Mesothelial cell of epicardium (in vitro differentiated cells): ENCODE measurements around the gene SNRPA. TPM values are rescaled to one million over a fixed set of nuclear protein-coding genes. Genes with fewer than 3 reads are reported as not detected.

ENCODE experiments used
- DNase-seq, 2 experiments: peaks; one replicate each; pipeline ENCODE4 v3.0.0; 2021; ENCODE audit warnings: low spot score in 2 of 2; ENCODE audit not compliant: unreplicated experiment in 2 of 2
- H3K27ac Mint-ChIP-seq: 2 replicates; pipeline ENCODE4 v1.8.0; 2021; ENCODE audit warnings: mixed read lengths
- H3K27me3 Mint-ChIP-seq: 2 replicates; pipeline ENCODE4 v1.8.0; 2021; ENCODE audit warnings: low read depth, mixed read lengths
- H3K36me3 Mint-ChIP-seq: 2 replicates; pipeline ENCODE4 v1.8.0; 2021; ENCODE audit warnings: mixed read lengths
- H3K4me1 Mint-ChIP-seq: 2 replicates; pipeline ENCODE4 v1.8.0; 2021; ENCODE audit warnings: mixed read lengths
- H3K4me3 Mint-ChIP-seq: 2 replicates; pipeline ENCODE4 v1.8.0; 2021; ENCODE audit warnings: mild to moderate bottlenecking, moderate library complexity, mixed read lengths
- H3K9me3 Mint-ChIP-seq: 2 replicates; pipeline ENCODE4 v1.8.0; 2021; ENCODE audit warnings: mixed read lengths
- total RNA-seq: library from RNA; stranded (reverse); gene quantifications from 3 replicates; pipeline ENCODE4 v1.2.1, GENCODE V29; 2021
- TF ChIP-seq, protein P1 (sequence below): fragments of 200-600 bp; sonication (generic); IDR thresholded peaks from one replicate; pipeline ENCODE4 v1.5.0; 2021; ENCODE audit warnings: antibody characterized with exemption; ENCODE audit not compliant: unreplicated experiment

SNRPA gene
- total RNA-seq, 1 donor from 2014 or later = 109 TPM

DNA sequence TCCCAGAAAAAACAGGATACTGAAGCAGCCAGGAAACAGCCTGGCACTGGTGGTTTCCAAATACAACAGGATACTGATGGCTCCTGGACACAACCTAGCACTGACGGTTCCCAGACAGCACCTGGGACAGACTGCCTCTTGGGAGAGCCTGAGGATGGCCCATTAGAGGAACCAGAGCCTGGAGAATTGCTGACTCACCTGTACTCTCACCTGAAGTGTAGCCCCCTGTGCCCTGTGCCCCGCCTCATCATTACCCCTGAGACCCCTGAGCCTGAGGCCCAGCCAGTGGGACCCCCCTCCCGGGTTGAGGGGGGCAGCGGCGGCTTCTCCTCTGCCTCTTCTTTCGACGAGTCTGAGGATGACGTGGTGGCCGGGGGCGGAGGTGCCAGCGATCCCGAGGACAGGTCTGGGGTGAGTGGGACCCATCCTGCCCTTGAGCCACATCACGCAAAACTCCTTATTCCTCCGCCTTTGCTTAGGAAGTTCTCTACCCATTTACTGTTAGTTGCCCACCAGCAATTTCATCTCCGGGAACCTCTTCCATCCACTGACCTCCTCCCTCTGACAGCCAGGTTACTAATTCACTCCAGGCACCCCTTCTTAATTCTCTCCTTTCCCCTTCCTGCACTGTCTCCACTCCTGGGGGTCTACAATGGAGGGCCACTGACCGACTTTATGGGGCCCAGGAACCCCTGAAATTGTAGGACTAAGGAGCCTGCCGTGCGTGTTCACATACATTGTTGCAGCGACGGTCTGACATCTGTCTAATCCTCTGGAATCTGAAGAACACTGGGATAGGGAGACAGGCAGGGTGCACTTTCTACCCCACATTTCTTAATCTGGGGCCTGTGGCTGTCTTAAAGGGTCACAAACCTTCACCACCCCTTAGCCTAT is 32.9 kb upstream of the SNRPA start:
- no peaks in the 10 kb centered on the region for H3K27me3 Mint-ChIP-seq
- peak overlapping the region; percentile 100 for H3K27ac Mint-ChIP-seq
- TF ChIP-seq, protein P1, sequence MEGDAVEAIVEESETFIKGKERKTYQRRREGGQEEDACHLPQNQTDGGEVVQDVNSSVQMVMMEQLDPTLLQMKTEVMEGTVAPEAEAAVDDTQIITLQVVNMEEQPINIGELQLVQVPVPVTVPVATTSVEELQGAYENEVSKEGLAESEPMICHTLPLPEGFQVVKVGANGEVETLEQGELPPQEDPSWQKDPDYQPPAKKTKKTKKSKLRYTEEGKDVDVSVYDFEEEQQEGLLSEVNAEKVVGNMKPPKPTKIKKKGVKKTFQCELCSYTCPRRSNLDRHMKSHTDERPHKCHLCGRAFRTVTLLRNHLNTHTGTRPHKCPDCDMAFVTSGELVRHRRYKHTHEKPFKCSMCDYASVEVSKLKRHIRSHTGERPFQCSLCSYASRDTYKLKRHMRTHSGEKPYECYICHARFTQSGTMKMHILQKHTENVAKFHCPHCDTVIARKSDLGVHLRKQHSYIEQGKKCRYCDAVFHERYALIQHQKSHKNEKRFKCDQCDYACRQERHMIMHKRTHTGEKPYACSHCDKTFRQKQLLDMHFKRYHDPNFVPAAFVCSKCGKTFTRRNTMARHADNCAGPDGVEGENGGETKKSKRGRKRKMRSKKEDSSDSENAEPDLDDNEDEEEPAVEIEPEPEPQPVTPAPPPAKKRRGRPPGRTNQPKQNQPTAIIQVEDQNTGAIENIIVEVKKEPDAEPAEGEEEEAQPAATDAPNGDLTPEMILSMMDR = no peak
- peak overlapping the region; percentile 97 for H3K4me3 Mint-ChIP-seq
- H3K9me3 Mint-ChIP-seq = no peaks in the 10 kb centered on the region
- peaks cover 2% of the 10 kb centered on the region for H3K36me3 Mint-ChIP-seq
- no peak for DNase-seq
- peaks cover 54% of the 10 kb centered on the region for H3K4me1 Mint-ChIP-seq

DNA sequence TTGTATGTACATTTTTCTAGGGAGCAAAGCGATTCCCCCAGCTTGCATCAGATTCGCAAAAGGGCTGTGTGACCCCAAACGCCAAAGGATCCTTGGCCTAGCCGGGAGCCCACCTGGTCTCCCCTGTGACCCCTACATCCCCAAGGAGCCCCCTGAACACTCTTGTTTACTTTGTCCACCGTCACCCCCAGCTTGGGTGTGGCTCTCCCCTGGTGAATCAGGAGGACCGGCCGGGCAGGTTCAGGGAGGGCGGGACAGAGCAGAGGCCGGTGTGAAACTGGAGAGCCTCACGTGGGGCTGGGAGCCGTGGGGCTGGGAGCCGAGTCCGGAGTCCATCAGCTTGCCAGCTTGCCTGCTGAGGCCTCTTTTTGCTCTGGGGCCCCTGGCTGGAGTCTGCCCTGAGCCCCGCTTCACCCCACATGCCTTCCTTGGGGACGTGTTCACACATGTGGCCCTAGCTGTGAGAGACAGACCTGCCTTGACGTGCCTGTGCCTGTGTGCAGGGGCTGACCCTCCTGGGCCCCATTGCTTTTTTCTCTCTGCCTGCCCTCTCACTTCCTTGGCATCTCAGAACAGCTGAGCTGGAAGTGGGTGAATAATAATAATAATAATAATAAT is 32.1 kb upstream of the SNRPA start:
- TF ChIP-seq, protein P1 = no peak

DNA sequence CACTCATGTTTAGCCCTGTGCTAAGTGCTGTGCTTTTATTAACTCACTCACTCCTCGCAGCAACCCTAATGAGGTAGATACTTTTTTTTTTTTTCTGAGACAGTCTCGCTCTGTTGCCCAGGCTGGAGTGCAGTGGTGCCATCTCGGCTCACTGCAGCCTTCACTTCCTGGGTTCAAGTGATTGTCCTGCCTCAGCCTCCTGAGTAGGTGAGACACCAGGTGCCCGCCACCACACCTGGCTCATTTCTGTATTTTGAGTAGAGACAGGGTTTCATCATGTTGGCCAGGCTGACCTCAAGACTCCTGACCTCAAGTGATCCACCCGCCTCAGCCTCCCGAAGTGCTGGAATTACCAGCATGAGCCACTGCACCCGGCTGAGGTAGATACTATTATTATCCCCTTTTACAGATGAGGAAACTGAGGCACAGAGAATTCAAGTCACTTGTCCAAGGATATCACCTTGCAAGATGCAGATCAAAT is 31.5 kb upstream of the SNRPA start:
- TF ChIP-seq, protein P1 = no peak
- Mint-ChIP-seq H3K27ac (peak overlapping the region; percentile 100), H3K4me3 (peak overlapping the region; percentile 97), H3K36me3 (peaks cover 11% of the 10 kb centered on the region), H3K27me3 (no peaks in the 10 kb centered on the region), H3K4me1 (peaks cover 48% of the 10 kb centered on the region), H3K9me3 (no peaks in the 10 kb centered on the region)
- no peak for DNase-seq

More for the DNA sequence above, 32.1 kb upstream of the SNRPA start:
- H3K4me3 Mint-ChIP-seq = peak overlapping the region; percentile 97
- peak overlapping the region; percentile 100 for H3K27ac Mint-ChIP-seq
- no peaks in the 10 kb centered on the region for H3K27me3 Mint-ChIP-seq
- peaks cover 8% of the 10 kb centered on the region for H3K36me3 Mint-ChIP-seq
- DNase-seq = peak in 1 of 2 experiments; percentile 66
- H3K9me3 Mint-ChIP-seq = no peaks in the 10 kb centered on the region
- peaks cover 53% of the 10 kb centered on the region for H3K4me1 Mint-ChIP-seq

DNA sequence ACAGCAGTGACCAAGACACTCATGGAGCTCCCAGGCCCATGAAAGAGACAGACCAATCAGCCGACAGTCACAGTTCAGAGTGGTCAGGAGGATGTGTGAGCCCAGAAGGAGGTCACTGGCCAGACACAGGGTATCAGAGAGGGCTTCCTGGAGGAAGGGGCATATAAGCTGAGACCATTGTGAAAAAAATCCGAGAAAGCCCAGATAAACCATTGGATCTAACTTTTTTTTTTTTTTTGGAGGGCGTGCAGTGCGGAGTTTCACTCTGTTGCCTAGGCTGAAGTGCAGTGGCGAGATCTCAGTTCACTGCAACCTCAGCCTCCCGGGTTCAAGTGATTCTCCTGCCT is 29.9 kb upstream of the SNRPA start:
- Mint-ChIP-seq H3K36me3 (peaks cover 20% of the 10 kb centered on the region), H3K4me1 (peaks cover 33% of the 10 kb centered on the region), H3K4me3 (peak overlapping the region; percentile 97), H3K9me3 (no peaks in the 10 kb centered on the region), H3K27ac (peak overlapping the region; percentile 100), H3K27me3 (no peaks in the 10 kb centered on the region)
- no peak for DNase-seq
- TF ChIP-seq, protein P1 = no peak

DNA sequence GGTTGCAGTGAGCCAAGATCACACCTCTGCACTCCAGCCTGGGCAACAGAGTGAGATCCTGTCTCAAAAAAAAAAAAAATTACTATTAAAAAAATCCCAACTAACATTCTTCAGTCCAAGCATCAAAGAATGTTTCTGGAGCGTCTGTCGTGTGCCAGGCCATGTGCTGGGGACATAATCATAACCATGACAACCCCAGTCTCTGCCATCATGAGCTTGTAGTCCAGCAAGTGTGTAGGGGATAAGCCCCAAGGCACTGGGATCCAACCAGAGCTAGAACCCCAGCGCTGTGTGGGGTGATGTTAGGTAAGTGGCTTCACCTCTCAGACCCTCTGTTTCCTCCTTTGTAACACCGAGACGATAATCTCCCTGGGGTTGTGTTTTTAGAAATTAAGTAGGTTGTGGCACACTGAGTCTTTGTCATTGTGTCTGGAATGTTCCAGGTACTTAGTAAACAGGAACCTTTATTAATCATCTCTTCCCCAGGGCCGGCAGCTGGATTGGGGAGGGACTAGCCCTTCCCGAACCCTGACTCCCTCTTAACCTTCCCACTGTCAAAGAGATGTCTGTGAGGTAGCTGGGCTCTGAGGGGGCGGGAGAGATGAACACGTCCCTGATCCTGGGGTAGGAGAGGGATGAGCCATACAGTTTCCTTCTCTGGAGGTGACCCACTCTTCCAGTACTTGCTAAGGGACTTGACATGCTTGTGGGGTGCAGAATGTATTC is 28.9 kb upstream of the SNRPA start:
- H3K27me3 Mint-ChIP-seq = no peaks in the 10 kb centered on the region
- DNase-seq = no peak
- H3K4me1 Mint-ChIP-seq = peaks cover 31% of the 10 kb centered on the region
- H3K27ac Mint-ChIP-seq = peak overlapping the region; percentile 61
- H3K36me3 Mint-ChIP-seq = peaks cover 28% of the 10 kb centered on the region
- no peaks in the 10 kb centered on the region for H3K9me3 Mint-ChIP-seq
- TF ChIP-seq, protein P1 = no peak
- no peak overlapping the region for H3K4me3 Mint-ChIP-seq
